ENCODE measurements around the gene PLA2G3. TPM values are rescaled to one million over a fixed set of nuclear protein-coding genes. Genes with fewer than 3 reads are reported as not detected.

Gene PLA2G3
- under 1 TPM in 1 of 7 donors, not detected in 6; 0.13 TPM for total RNA-seq
- polyA plus RNA-seq: not detected
- long read RNA-seq, donor 1: 0 reads
- long read RNA-seq, donor 2: 0 reads
- long read RNA-seq, donor 3: 0 reads

- H3K36me3 ChIP-seq: no peaks in the 10 kb centered on the region
- intact Hi-C loops (cut with DNase I): loop anchor here in 2 of 4 donors (5.0 to 10.0 kb wide), 3 partner anchors 45 to 505 kb away; partner anchors contain the start of gene SLC35E4 (in 1 of the 2)
- no peaks in the 10 kb centered on the region for H3K27me3 ChIP-seq
- TF ChIP-seq CTCF (IDR thresholded peaks at IDR 0.05) (no peak), EP300 (IDR thresholded peaks at IDR 0.05) (no peak), POLR2A (IDR thresholded peaks at IDR 0.05) (no peak)
- DNase-seq: peak in 1 of 5 donors; percentile 17
- WGBS, 3 donors: 13 to 22% (median 15%) methylated on average over 24 of the region's 24 CpGs
- H3K4me1 ChIP-seq (ENCODE audit: insufficient read depth): no peaks in the 10 kb centered on the region
- no peak within 1 kb of the TSS for H3K4me3 ChIP-seq
- H3K9me3 ChIP-seq: no peaks in the 10 kb centered on the region
- H3K27ac ChIP-seq: no peak within 1 kb of the TSS
Observed at GRCh38 chr22:31139866-31140716, at the start of gene PLA2G3. TSS of gene PLA2G3 (minus strand) at chr22:31140508. CDS start at chr22:31140354, 154 bp downstream.

GRCh38 chr22:31187627-31188026 is 47.3 kb upstream of the PLA2G3 start:
- WGBS, 3 donors: 65 to 80% (median 74%) methylated on average over 6 of the region's 6 CpGs
- TF ChIP-seq POLR2A (IDR thresholded peaks at IDR 0.05) (no peak), EP300 (IDR thresholded peaks at IDR 0.05) (no peak), CTCF (IDR thresholded peaks at IDR 0.05) (no peak)
- Histone ChIP-seq H3K36me3 (no peaks in the 10 kb centered on the region), H3K27ac (no peak overlapping the region), H3K27me3 (no peaks in the 10 kb centered on the region), H3K4me3 (no peak overlapping the region), H3K9me3 (no peaks in the 10 kb centered on the region), H3K4me1 (ENCODE audit: insufficient read depth) (peaks cover 1% of the 10 kb centered on the region)
- intact Hi-C loops (cut with DNase I): no loop called here
- no peak for DNase-seq

GRCh38 chr22:31185056-31185455 is 44.7 kb upstream of the PLA2G3 start:
- intact Hi-C loops (cut with DNase I): no loop called here
- DNase-seq: no peak

GRCh38 chr22:31184015-31184414 is 43.7 kb upstream of the PLA2G3 start:
- Histone ChIP-seq H3K36me3 (no peaks in the 10 kb centered on the region), H3K4me1 (ENCODE audit: insufficient read depth) (peaks cover 6% of the 10 kb centered on the region), H3K4me3 (no peak overlapping the region), H3K9me3 (no peaks in the 10 kb centered on the region), H3K27me3 (no peaks in the 10 kb centered on the region), H3K27ac (no peak overlapping the region)
- DNase-seq: no peak
- no peak for TF ChIP-seq CTCF (IDR thresholded peaks at IDR 0.05)
- TF ChIP-seq POLR2A (IDR thresholded peaks at IDR 0.05): no peak
- no peak for TF ChIP-seq EP300 (IDR thresholded peaks at IDR 0.05)
- intact Hi-C loops (cut with DNase I): no loop called here
- 94 to 98% (median 94%) methylated on average over 17 to 30 of the region's 30 CpGs for WGBS, 3 donors

More at GRCh38 chr22:31185056-31185455, 44.7 kb upstream of the PLA2G3 start:
- H3K9me3 ChIP-seq: no peaks in the 10 kb centered on the region
- peaks cover 1% of the 10 kb centered on the region for H3K4me1 ChIP-seq (ENCODE audit: insufficient read depth)
- H3K27ac ChIP-seq: no peak overlapping the region
- no peak overlapping the region for H3K4me3 ChIP-seq
- H3K36me3 ChIP-seq: no peaks in the 10 kb centered on the region
- no peak for TF ChIP-seq CTCF (IDR thresholded peaks at IDR 0.05)
- no peak for TF ChIP-seq EP300 (IDR thresholded peaks at IDR 0.05)
- no peak for TF ChIP-seq POLR2A (IDR thresholded peaks at IDR 0.05)
- WGBS, 3 donors: 95 to 98% (median 97%) methylated on average over 5 of the region's 5 CpGs
- H3K27me3 ChIP-seq: no peaks in the 10 kb centered on the region

Measured in ovary (tissue), 10 donors.